AG04450 (cell line): ENCODE data around the gene KATNBL1. TPM values are rescaled to one million over a fixed set of nuclear protein-coding genes. Genes with fewer than 3 reads are reported as not detected.

ENCODE experiments used
- CTCF ChIA-PET: fragments of 300-600, 350-600 bp; formaldehyde crosslinking; extraction: SDS; loops from one replicate; lab custom pipeline; 2022; ENCODE audit warnings: antibody characterized with exemption, inconsistent platforms; lab: Charles Lee
- POLR2A ChIA-PET: fragments of 350-600 bp; formaldehyde crosslinking; extraction: SDS; loops from one replicate; lab custom pipeline; 2021; ENCODE audit warnings: antibody characterized with exemption, inconsistent platforms; lab: Yijun Ruan, JAX
- DNase-seq: peaks from one replicate; pipeline ENCODE4 v3.0.0-alpha.2; 2011; ENCODE audit warnings: low read depth, low spot score
- H3K27ac ChIP-seq: one replicate; pipeline ENCODE4 v1.5.1; 2012; ENCODE audit warnings: low read depth, low read length, control low read depth
- H3K27me3 ChIP-seq: one replicate; pipeline ENCODE4 v1.6.0; 2012; ENCODE audit warnings: low read length; ENCODE audit not compliant: control insufficient read depth, insufficient read depth
- H3K4me3 ChIP-seq: 2 replicates; pipeline ENCODE4 v1.5.1; 2011; ENCODE audit warnings: mild to moderate bottlenecking, low read depth, low read length, control low read depth
- H3K9me3 ChIP-seq: 2 replicates; pipeline ENCODE4 v1.5.1; 2012; ENCODE audit warnings: low read length; ENCODE audit not compliant: control insufficient read depth, insufficient read depth
- polyA minus RNA-seq: library from RNA; depleted of rRNA, polyadenylated mRNA; stranded (reverse); fragments of >200 nt; gene quantifications from 2 replicates; pipeline ENCODE4 v1.2.3, GENCODE V29; 2011; rRNA and poly(A)+ RNA removed
- polyA plus RNA-seq: library from polyadenylated mRNA; depleted of rRNA; stranded (reverse); fragments of >200 nt; gene quantifications from 2 replicates; pipeline ENCODE4 v1.2.3, GENCODE V29; 2011; rRNA removed
- TF ChIP-seq, protein P1 (sequence below): IDR thresholded peaks from 2 replicates; pipeline ENCODE4 v1.5.1; 2011; ENCODE audit warnings: low read depth, low read length, control low read depth, inconsistent platforms

KATNBL1 gene, protein sequence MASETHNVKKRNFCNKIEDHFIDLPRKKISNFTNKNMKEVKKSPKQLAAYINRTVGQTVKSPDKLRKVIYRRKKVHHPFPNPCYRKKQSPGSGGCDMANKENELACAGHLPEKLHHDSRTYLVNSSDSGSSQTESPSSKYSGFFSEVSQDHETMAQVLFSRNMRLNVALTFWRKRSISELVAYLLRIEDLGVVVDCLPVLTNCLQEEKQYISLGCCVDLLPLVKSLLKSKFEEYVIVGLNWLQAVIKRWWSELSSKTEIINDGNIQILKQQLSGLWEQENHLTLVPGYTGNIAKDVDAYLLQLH
- polyA plus RNA-seq: 25.2 and 46.6 TPM in 2 replicates
- polyA minus RNA-seq: 9.9 and 18.1 TPM in 2 replicates

DNA sequence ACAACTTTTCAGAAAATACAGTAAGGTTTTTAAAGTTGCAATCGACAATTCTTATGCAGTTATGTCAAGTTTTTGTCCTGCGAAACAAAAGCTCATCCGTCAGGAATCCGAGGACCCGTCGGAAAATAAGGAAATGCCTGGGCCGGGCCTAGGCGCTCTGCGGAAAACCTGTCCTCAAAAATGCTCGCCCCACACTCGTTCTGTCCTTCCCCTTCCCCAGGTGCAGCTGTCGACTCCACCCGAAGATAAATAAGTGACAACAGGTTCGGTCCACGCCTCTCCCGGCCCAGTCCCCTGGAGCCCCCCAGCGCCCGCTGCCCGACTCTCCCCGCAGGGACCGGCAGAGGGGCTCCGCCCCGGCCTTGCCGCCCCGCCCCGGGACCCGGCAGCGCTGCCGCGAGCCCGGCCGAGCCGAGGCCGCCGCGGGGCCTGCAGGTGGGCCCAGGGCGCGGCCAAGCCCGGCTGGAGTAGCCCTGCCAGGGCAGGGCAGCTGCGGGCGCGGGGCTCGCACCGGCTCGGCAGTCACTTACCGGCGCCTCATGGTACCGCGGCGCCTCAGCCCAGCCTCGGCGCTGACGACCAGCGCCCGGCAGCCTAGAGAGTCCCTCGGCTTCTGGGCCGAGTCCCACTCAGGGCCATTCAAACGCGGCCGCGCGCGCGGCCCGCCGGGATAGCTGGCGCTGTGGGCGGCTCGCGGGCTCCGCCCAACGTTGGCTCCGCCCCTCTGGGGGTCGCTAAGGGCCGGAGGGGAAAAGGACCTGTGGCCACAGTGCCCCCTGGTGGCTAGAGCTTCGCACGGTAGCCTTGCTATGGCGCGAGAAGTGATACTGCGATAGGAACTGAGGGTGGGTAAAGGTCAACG is at the start of gene KATNBL1:
KATNBL1 (minus strand) TSS at position 676 of the 862 bp plus-strand sequence. CDS start 46,420 bp downstream, outside the sequence.
- DNase-seq: peak; percentile 79
- H3K27ac ChIP-seq: peak within 1 kb of the TSS; percentile 90
- ChIA-PET POLR2A (interaction anchor here (0.7 to 2.0 kb wide), 13 partner anchors 16 to 158 kb away, joined by 3 to 16 read pairs (median 5); partner anchors contain the start of genes EMC7, LPCAT4 and SLC12A6), CTCF (interaction anchor here (0.6 to 6.7 kb wide), 26 partner anchors 8 to 378 kb away, joined by 3 to 109 read pairs (median 4); partner anchors contain the start of genes EMC4 and LPCAT4)
- peak within 1 kb of the TSS; percentile 78 for H3K4me3 ChIP-seq
- H3K27me3 ChIP-seq: peaks cover 4% of the 10 kb centered on the region
- TF ChIP-seq, protein P1, sequence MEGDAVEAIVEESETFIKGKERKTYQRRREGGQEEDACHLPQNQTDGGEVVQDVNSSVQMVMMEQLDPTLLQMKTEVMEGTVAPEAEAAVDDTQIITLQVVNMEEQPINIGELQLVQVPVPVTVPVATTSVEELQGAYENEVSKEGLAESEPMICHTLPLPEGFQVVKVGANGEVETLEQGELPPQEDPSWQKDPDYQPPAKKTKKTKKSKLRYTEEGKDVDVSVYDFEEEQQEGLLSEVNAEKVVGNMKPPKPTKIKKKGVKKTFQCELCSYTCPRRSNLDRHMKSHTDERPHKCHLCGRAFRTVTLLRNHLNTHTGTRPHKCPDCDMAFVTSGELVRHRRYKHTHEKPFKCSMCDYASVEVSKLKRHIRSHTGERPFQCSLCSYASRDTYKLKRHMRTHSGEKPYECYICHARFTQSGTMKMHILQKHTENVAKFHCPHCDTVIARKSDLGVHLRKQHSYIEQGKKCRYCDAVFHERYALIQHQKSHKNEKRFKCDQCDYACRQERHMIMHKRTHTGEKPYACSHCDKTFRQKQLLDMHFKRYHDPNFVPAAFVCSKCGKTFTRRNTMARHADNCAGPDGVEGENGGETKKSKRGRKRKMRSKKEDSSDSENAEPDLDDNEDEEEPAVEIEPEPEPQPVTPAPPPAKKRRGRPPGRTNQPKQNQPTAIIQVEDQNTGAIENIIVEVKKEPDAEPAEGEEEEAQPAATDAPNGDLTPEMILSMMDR: peak; percentile 89
- no peaks in the 10 kb centered on the region for H3K9me3 ChIP-seq

GRCh38 chr15:34259566-34259965 is 49.7 kb upstream of the KATNBL1 start:
- Histone ChIP-seq H3K9me3 (no peaks in the 10 kb centered on the region), H3K4me3 (no peak overlapping the region), H3K27ac (no peak overlapping the region), H3K27me3 (no peaks in the 10 kb centered on the region)
- CTCF ChIA-PET: interaction anchor here (1.3 kb wide), 1 partner anchor 150 kb away, joined by 4 read pairs; no protein-coding TSS in a partner anchor
- no peak for DNase-seq
- TF ChIP-seq, protein P1: no peak
- POLR2A ChIA-PET: interaction anchor here (0.6 kb wide), 1 partner anchor 54 kb away, joined by 5 read pairs; no protein-coding TSS in a partner anchor

DNA sequence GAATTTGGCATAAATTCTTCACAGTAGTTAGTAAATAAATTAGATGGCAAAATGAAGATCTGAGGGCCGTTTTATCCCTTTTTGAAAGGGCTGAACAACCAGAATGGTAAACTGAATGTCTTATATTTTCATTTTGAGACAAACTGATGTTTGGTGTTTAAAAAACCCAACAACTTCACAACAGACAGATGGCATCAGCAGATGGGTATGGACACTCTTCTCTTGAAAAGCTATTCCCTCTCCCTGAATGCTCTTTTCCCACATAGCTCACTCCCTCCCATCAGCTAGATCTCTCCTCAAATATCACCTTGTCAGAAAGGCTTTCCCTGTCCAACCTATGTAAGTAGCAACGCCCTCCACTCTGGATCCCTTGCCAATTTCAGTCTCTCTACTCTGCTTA is 48.3 kb upstream of the KATNBL1 start:
- H3K27me3 ChIP-seq: no peaks in the 10 kb centered on the region
- CTCF ChIA-PET: interaction anchor here (1.1 to 1.6 kb wide), 3 partner anchors 17 to 196 kb away, joined by 3 to 8 read pairs (median 4); no protein-coding TSS in a partner anchor

DNA sequence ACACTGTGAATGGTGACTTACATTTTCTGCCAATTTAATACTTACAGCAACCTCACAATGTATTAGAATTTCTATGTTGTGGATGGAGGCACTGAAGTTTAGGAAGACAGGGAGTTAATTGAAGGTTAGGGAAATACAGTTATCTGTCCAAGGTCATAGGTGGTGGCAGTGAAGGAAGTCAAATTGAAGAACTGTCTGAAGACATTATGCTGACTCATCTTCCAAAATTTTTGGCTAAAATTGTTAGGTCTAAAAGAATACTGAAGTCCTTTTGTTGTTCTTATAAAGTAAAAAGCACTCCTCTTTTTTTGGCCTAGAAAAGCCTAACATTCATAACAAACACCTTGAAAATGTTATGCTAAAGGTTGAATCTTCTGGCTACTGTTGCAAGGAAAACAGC is 42.6 kb upstream of the KATNBL1 start:
- Histone ChIP-seq H3K27ac (no peak overlapping the region), H3K9me3 (no peaks in the 10 kb centered on the region), H3K27me3 (no peaks in the 10 kb centered on the region), H3K4me3 (no peak overlapping the region)
- CTCF ChIA-PET: interaction anchor here (4.7 kb wide), 1 partner anchor 11 kb away, joined by 21 read pairs; no protein-coding TSS in a partner anchor
- no peak for DNase-seq
- TF ChIP-seq, protein P1: no peak
- POLR2A ChIA-PET: no interaction called here

More for the DNA sequence above, 48.3 kb upstream of the KATNBL1 start:
- no peak for DNase-seq
- H3K27ac ChIP-seq: no peak overlapping the region
- H3K4me3 ChIP-seq: no peak overlapping the region
- POLR2A ChIA-PET: no interaction called here
- no peaks in the 10 kb centered on the region for H3K9me3 ChIP-seq
- TF ChIP-seq, protein P1: no peak
